GM23338 (cell line): ENCODE data around the gene DPF1. TPM values are rescaled to one million over a fixed set of nuclear protein-coding genes. Genes with fewer than 3 reads are reported as not detected.

ENCODE experiments used
- ATAC-seq: fragments of 200-7000 bp; cut with Tn5 transposase; 3 replicates; pipeline ENCODE4 v1.9.1; 2020
- DNase-seq: peaks from one replicate; pipeline ENCODE4 v3.0.0-alpha.2; 2015; ENCODE audit warnings: low spot score
- H2AFZ ChIP-seq: fragments of 200-600 bp; sonication (generic); 2 replicates; pipeline ENCODE4 v1.8.0; 2016; ENCODE audit warnings: antibody characterized with exemption, mild to moderate bottlenecking, moderate library complexity
- H3F3A ChIP-seq: fragments of 200-600 bp; sonication (generic); replicated peaks from 2 replicates; pipeline ENCODE4 v1.8.0; 2017; ENCODE audit warnings: antibody characterized with exemption, mixed run types, low read depth
- H3K27ac ChIP-seq: fragments of 200-600 bp; sonication (generic); 2 replicates; pipeline ENCODE4 v1.6.1; 2016; ENCODE audit warnings: low read depth
- H3K27me3 ChIP-seq: fragments of 200-600 bp; sonication (generic); 2 replicates; pipeline ENCODE4 v1.8.0; 2016; ENCODE audit warnings: mild to moderate bottlenecking, mixed run types, moderate library complexity; ENCODE audit not compliant: insufficient read depth
- H3K36me3 ChIP-seq: fragments of 200-600 bp; sonication (generic); 2 replicates; pipeline ENCODE4 v1.8.0; 2016; ENCODE audit warnings: mild to moderate bottlenecking; ENCODE audit not compliant: insufficient read depth
- H3K4me1 ChIP-seq: fragments of 200-600 bp; sonication (generic); 2 replicates; pipeline ENCODE4 v1.8.0; 2016; ENCODE audit warnings: mild to moderate bottlenecking, moderate library complexity; ENCODE audit not compliant: insufficient read depth
- H3K4me2 ChIP-seq: fragments of 200-600 bp; sonication (generic); 2 replicates; pipeline ENCODE4 v1.7.1; 2017; ENCODE audit warnings: mixed run types
- H3K4me3 ChIP-seq: fragments of 200-600 bp; sonication (generic); 2 replicates; pipeline ENCODE4 v1.6.1; 2016; ENCODE audit warnings: mixed run types
- H3K79me2 ChIP-seq: fragments of 200-600 bp; sonication (generic); replicated peaks from 2 replicates; pipeline ENCODE4 v1.8.0; 2017; ENCODE audit warnings: mild to moderate bottlenecking; ENCODE audit not compliant: insufficient read depth
- H3K9me2 ChIP-seq: fragments of 200-600 bp; sonication (generic); 2 replicates; pipeline ENCODE4 v1.8.0; 2017; ENCODE audit not compliant: insufficient read depth
- H4K20me1 ChIP-seq: fragments of 200-600 bp; sonication (generic); replicated peaks from 2 replicates; pipeline ENCODE4 v1.8.0; 2017; ENCODE audit warnings: mild to moderate bottlenecking; ENCODE audit not compliant: insufficient read depth
- H3K27ac Mint-ChIP-seq: 2 replicates; pipeline ENCODE4 v1.8.0; 2020; ENCODE audit warnings: inconsistent platforms, mild to moderate bottlenecking, moderate library complexity, mixed read lengths
- H3K27me3 Mint-ChIP-seq: 3 replicates; pipeline ENCODE4 v1.8.0; 2022; ENCODE audit warnings: low read depth, mild to moderate bottlenecking, moderate library complexity, mixed read lengths, inconsistent platforms; ENCODE audit not compliant: insufficient read depth, poor library complexity
- H3K36me3 Mint-ChIP-seq: 3 replicates; pipeline ENCODE4 v1.8.0; 2021; ENCODE audit warnings: low read depth, mild to moderate bottlenecking, inconsistent platforms, moderate library complexity, mixed read lengths
- H3K4me1 Mint-ChIP-seq: 3 replicates; pipeline ENCODE4 v1.8.0; 2020; ENCODE audit warnings: mild to moderate bottlenecking, inconsistent platforms, mixed read lengths
- H3K4me3 Mint-ChIP-seq: 3 replicates; pipeline ENCODE4 v1.8.0; 2021; ENCODE audit warnings: moderate library complexity, mild to moderate bottlenecking, inconsistent platforms, mixed read lengths
- H3K9me3 Mint-ChIP-seq: 3 replicates; pipeline ENCODE4 v1.8.0; 2020; ENCODE audit warnings: moderate library complexity, mild to moderate bottlenecking, inconsistent platforms, mixed read lengths
- CREB1 ChIP-seq: fragments of 250-450 bp; sonication (Bioruptor Pico); IDR thresholded peaks from 2 replicates; pipeline ENCODE4 v1.5.0; 2020; ENCODE audit warnings: low read depth, mild to moderate bottlenecking, moderate library complexity
- CTCF ChIP-seq, 2 experiments: fragments of 200-600 bp in 1 of 2; sonication (generic) in 1 of 2; conservative IDR thresholded peaks; 2 replicates each; pipeline versions ENCODE4 v1.5.1 to v1.6.1; 2016 to 2017; ENCODE audit warnings: antibody characterized with exemption in 2 of 2, low read depth in 2 of 2, mild to moderate bottlenecking in 2 of 2, moderate library complexity in 1 of 2
- ETS1 ChIP-seq: IDR thresholded peaks from 2 replicates; pipeline ENCODE4 v1.6.1; 2016; ENCODE audit warnings: antibody characterized with exemption
- EZH2 ChIP-seq: fragments of 200-600 bp; sonication (generic); IDR thresholded peaks from one replicate; pipeline ENCODE4 v1.8.0; 2017; ENCODE audit warnings: antibody characterized with exemption, mild to moderate bottlenecking, low read depth; ENCODE audit not compliant: unreplicated experiment
- EZH2phosphoT487 ChIP-seq: fragments of 200-600 bp; sonication (generic); IDR thresholded peaks from one replicate; pipeline ENCODE4 v1.8.1; 2018; ENCODE audit warnings: antibody characterized with exemption; ENCODE audit not compliant: unreplicated experiment
- JUNB ChIP-seq: IDR thresholded peaks from one replicate; pipeline ENCODE4 v1.6.1; 2016; ENCODE audit warnings: antibody characterized with exemption; ENCODE audit not compliant: unreplicated experiment
- NANOG ChIP-seq: IDR thresholded peaks from 2 replicates; pipeline ENCODE4 v1.6.1; 2016; ENCODE audit warnings: antibody characterized with exemption, borderline replicate concordance
- POLR2AphosphoS5 ChIP-seq: IDR thresholded peaks from 2 replicates; pipeline ENCODE4 v1.6.1; 2016; ENCODE audit warnings: antibody characterized with exemption, low read depth
- REST ChIP-seq: IDR thresholded peaks from one replicate; pipeline ENCODE4 v1.6.1; 2018; ENCODE audit warnings: antibody characterized with exemption; ENCODE audit not compliant: unreplicated experiment
- STAT1 ChIP-seq: IDR thresholded peaks from one replicate; pipeline ENCODE4 v1.6.1; 2016; ENCODE audit warnings: antibody characterized with exemption; ENCODE audit not compliant: unreplicated experiment
- ZNF114 ChIP-seq: fragments of 250-450 bp; sonication (Bioruptor Pico); IDR thresholded peaks from 2 replicates; pipeline ENCODE4 v1.5.0; 2020; ENCODE audit warnings: mild to moderate bottlenecking, moderate library complexity
- ZNF331 ChIP-seq: fragments of 250-450 bp; sonication (Bioruptor Pico); IDR thresholded peaks from 2 replicates; pipeline ENCODE4 v1.5.0; 2020; ENCODE audit warnings: low read depth, mild to moderate bottlenecking, moderate library complexity
- ZNF462 ChIP-seq: fragments of 250-450 bp; sonication (Bioruptor Pico); IDR thresholded peaks from 2 replicates; pipeline ENCODE4 v1.5.0; 2020; ENCODE audit warnings: mild to moderate bottlenecking, moderate library complexity
- polyA plus RNA-seq: library from polyadenylated mRNA; unstranded; fragments of >200 nt; fragmentation: Nextera tagmentation; extraction: Ambion mirVana; gene quantifications from 2 replicates; pipeline ENCODE4 v1.2.1, GENCODE V29; 2016
- total RNA-seq: library from RNA; depleted of rRNA; stranded (reverse); fragments of >200 nt; shearing (Covaris generic); gene quantifications from 2 replicates; pipeline ENCODE4 v1.2.3, GENCODE V29; 2014

DPF1 gene
- total and polyA plus RNA-seq, 2 experiments from 2014 or later: 8.3 to 11.7 TPM

GRCh38 chr19:38239816-38240215, 15.8 kb upstream of the DPF1 start:
- no peaks in the 10 kb centered on the region for H4K20me1 ChIP-seq
- H3K27ac Mint-ChIP-seq: no peak overlapping the region; the same call in 1 of the 2 replicates
- TF ChIP-seq STAT1 (no peak), ZNF331 (CRISPR knock-in tag) (no peak), EZH2phosphoT487 (no peak), EZH2 (no peak), POLR2AphosphoS5 (no peak), CTCF (conservative IDR thresholded peaks at IDR 0.05; ENCODE audit: low read depth in 2 of 2) (no peak), CREB1 (CRISPR knock-in tag) (no peak), ZNF114 (CRISPR knock-in tag) (no peak), ZNF462 (CRISPR knock-in tag) (no peak), REST (no peak), ETS1 (no peak), NANOG (no peak), JUNB (no peak)

More at GRCh38 chr19:38239816-38240215, 15.8 kb upstream of the DPF1 start:
- Histone ChIP-seq H2AFZ (no peak overlapping the region), H3F3A (0 out of 2 replicates have a peak, but pooled peaks cover 6% of the 10 kb centered on the region), H3K36me3 (no peaks in the 10 kb centered on the region), H3K4me1 (peaks cover 4% of the 10 kb centered on the region), H3K9me2 (no peaks in the 10 kb centered on the region), H3K27ac (0 out of 2 replicates have a peak overlapping the region, but pooled peaks have one; percentile 19), H3K79me2 (no peaks in the 10 kb centered on the region), H3K4me3 (no peak overlapping the region), H3K4me2 (no peak overlapping the region), H3K27me3 (peaks cover 7% of the 10 kb centered on the region; the same call in 1 of the 2 replicates)
- DNase-seq (no peak), ATAC-seq (no peak)
- H3K4me1 Mint-ChIP-seq: peaks cover 11% of the 10 kb centered on the region
- H3K36me3 Mint-ChIP-seq: no peaks in the 10 kb centered on the region
- peaks cover 19% of the 10 kb centered on the region for H3K27me3 Mint-ChIP-seq
- no peaks in the 10 kb centered on the region; the same call in 2 of the 3 replicates for H3K9me3 Mint-ChIP-seq
- no peak overlapping the region; the same call in 2 of the 3 replicates for H3K4me3 Mint-ChIP-seq
